GM06990 (cell line): Measurements from ENCODE around the gene NIT1.

Source experiments
- DNase-seq: peaks from one replicate; pipeline ENCODE4 v3.0.0-alpha.2; 2011; ENCODE audit not compliant: insufficient read length; ENCODE audit errors: extremely low read depth
- H3K27me3 ChIP-seq: replicated peaks from 2 replicates; pipeline ENCODE4 v1.6.0; 2011; ENCODE audit warnings: low read length; ENCODE audit not compliant: control insufficient read depth, insufficient read depth
- H3K36me3 ChIP-seq: 2 replicates; pipeline ENCODE4 v1.5.1; 2011; ENCODE audit warnings: low read length; ENCODE audit not compliant: control insufficient read depth, insufficient read depth
- H3K4me3 ChIP-seq: replicated peaks from 2 replicates; pipeline ENCODE4 v1.5.1; 2011; ENCODE audit warnings: low read depth, mild to moderate bottlenecking, control low read depth, low read length
- CTCF ChIP-seq: IDR thresholded peaks from 2 replicates; pipeline ENCODE4 v1.5.1; 2011; ENCODE audit warnings: low read length, control low read depth, mild to moderate bottlenecking, inconsistent platforms; ENCODE audit not compliant: insufficient read depth, poor library complexity, severe bottlenecking

NIT1 gene

GRCh38 chr1:161098210-161099068 lies 19.5 kb upstream of the NIT1 start, which contains the start of gene KLHDC9:
Gene KLHDC9, plus strand, starts transcription at chr1:161098361. Its CDS starts 175 bp downstream, at chr1:161098536.
- H3K4me3 ChIP-seq: peak within 1 kb of the TSS; percentile 79
- DNase-seq: peak; percentile 91

GRCh38 chr1:161099090-161099802 lies 18.7 kb upstream of the NIT1 start:
- Histone ChIP-seq H3K4me3 (peak overlapping the region; percentile 79), H3K27me3 (no peaks in the 10 kb centered on the region), H3K36me3 (peaks cover 10% of the 10 kb centered on the region)
- no peak for TF ChIP-seq CTCF
- no peak for DNase-seq

More at GRCh38 chr1:161098210-161099068, 19.5 kb upstream of the NIT1 start, which contains the start of gene KLHDC9:
- Histone ChIP-seq H3K27me3 (no peaks in the 10 kb centered on the region), H3K36me3 (peaks cover 10% of the 10 kb centered on the region)
- TF ChIP-seq CTCF: no peak

GRCh38 chr1:161100556-161100955 lies 17.3 kb upstream of the NIT1 start:
- no peak overlapping the region for H3K4me3 ChIP-seq
- H3K36me3 ChIP-seq: peaks cover 10% of the 10 kb centered on the region
- TF ChIP-seq CTCF: no peak
- no peak for DNase-seq
- no peaks in the 10 kb centered on the region for H3K27me3 ChIP-seq

- TF ChIP-seq CTCF: no peak
- Histone ChIP-seq H3K4me3 (no peak overlapping the region), H3K36me3 (peaks cover 7% of the 10 kb centered on the region), H3K27me3 (no peaks in the 10 kb centered on the region)
- DNase-seq: no peak
Observed at GRCh38 chr1:161106431-161106830, 11.5 kb upstream of the NIT1 start.

- no peak for DNase-seq
- TF ChIP-seq CTCF: no peak
- Histone ChIP-seq H3K4me3 (no peak overlapping the region), H3K36me3 (peaks cover 3% of the 10 kb centered on the region), H3K27me3 (no peaks in the 10 kb centered on the region)
Observed at GRCh38 chr1:161111117-161111516, 6.8 kb upstream of the NIT1 start.
